GM12874 (cell line): ENCODE results near the gene SPTBN1.

ENCODE experiments used
- CTCF ChIP-seq: IDR thresholded peaks from 2 replicates; pipeline ENCODE4 v1.5.1; 2011; ENCODE audit warnings: low read depth, mild to moderate bottlenecking, control low read depth, low read length, moderate library complexity; ENCODE audit not compliant: insufficient read depth

SPTBN1 gene

DNA sequence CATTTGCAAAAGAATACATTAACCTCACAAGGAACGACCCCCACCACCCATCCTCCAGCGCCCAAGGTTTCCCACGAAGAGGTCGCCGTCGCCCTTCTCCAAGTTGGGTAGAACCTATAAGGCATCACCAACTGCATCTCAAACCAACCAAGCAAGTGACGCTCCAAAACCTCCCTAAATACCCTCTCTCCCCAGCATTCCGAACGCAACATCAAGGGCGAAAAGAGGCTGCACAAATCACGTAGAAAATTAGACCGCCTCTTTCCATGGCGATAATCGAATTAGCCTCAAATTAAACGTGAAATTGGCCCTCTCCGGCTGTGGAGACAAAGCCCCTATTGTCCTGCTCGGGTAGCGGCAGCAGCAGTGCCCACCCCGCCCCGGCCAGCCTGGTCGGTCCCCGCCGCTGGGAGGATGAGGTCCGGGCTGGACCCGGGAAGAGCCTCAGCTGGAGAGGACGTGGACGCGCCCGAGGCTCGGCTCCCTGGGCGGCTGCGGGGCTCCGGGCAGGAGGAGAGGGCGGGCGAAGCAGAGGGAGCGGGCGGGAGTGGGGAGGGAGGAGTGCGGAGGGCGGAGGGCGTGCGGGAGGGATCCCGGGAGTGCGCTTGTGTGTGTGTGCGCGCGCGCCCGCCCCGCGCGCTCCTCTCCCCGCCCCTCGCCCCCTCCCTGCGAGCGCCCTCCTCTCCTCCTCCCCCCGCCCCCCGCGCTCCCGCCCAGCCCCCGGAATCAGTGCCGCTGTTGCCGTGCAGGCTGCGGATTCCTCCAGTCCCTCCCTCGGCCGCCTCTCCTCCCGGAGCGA is at the start of gene SPTBN1:
Gene SPTBN1, plus strand, starts transcription at position 765 of the 799 bp plus-strand sequence. CDS start 70,092 bp downstream, outside the sequence.
- no peak for TF ChIP-seq CTCF

DNA sequence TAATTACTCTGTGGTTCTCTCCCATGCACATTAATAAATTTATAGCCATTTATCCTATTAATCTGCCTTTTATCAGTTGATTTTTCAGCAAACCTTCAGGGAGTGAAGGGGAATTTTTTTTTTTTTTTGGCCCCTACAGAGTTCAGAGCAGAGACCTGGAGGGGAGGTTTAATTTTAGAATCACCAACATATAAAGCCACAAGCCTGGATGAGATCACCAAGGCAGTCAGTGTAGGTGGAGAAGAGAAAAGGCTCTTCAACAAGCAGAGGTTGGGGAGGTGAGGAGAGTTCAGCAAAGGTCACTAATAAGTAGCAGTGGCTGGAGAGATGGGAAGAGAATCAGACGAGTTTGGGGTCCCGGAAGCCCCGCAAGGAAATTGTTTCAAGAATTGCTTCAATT is 48.4 kb upstream of the SPTBN1 start:
- no peak for TF ChIP-seq CTCF

GRCh38 chr2:54408288-54408687 is 47.8 kb upstream of the SPTBN1 start:
- no peak for TF ChIP-seq CTCF

- TF ChIP-seq CTCF: no peak
These were observed 46.4 kb upstream of the SPTBN1 start for GRCh38 chr2:54409752-54410151.

DNA sequence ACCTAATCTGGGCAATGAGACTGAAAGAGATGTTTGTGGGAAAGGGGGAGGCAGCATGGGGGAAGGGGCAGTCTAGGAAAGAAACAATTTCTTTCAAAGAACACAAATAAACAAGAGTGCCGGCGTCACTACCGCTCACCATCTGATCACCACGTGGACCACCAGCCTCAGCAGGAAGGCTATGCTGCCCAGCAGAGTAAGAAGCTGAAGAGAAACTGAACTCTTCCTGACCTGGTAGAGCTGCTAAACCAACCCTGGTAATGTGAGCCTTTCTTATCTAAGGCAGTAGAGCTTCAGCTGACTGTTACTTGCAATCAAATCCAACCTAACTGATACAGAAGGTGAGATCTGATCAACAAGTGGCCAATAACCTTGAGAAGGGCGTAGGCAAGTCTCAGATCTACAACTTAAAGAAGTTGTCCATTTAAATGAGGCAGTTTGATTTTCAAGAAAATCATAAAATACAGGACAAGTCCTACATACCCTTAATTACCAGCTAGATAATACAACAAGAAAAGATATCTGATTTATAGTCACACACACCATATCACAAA is 44.2 kb upstream of the SPTBN1 start:
- TF ChIP-seq CTCF: no peak

DNA sequence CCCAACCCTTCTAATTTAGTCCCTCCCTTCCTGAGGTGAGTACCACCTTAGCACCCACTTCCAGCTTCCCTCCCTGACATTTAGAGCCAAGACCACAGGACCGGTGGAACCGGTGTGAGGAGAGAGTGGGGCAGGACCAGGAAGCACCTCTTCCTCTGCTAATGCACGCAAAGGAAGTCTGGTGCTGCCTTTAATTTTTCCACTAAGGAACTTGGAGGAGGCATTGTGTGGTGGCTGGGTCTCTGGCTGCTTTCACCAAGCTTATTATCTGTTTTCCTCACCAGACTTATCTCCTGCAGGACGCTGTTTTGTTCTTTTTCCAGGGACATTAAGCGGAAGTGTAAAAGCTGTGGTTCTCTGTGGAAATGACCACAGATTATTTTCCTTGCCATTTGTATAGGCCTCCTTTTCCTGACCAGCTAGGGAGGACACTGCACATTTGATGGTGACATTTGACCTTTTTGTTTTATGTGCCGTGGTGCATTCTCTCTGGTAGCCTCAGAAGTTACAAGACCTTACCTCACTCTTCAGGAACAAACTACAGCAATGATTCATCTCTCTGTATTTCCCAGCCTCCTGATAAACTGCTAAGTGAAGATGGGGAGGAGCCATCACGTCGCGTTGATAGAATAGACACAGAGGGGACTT is 39.8 kb upstream of the SPTBN1 start:
- no peak for TF ChIP-seq CTCF

- no peak for TF ChIP-seq CTCF
These were observed 39.2 kb upstream of the SPTBN1 start for GRCh38 chr2:54416938-54417337.
